Liver (tissue), 9 donors: ENCODE data around the gene INO80C. TPM values are rescaled to one million over a fixed set of nuclear protein-coding genes. Genes with fewer than 3 reads are reported as not detected.
A peak's percentile ranks its signal among the peaks of the same experiment; 100 is the strongest.

Experiments used
- DNase-seq: peaks from one replicate; pipeline ENCODE4 v3.0.0-alpha.2; 2017; ENCODE audit warnings: low spot score
- H3K27ac ChIP-seq, 2 donors: one replicate each; pipeline ENCODE4 v1.7.0; 2013; ENCODE audit warnings: inconsistent platforms in 2 of 2, low read length in 2 of 2, control low read depth in 1 of 2, low read depth in 1 of 2, mild to moderate bottlenecking in 1 of 2
- H3K27me3 ChIP-seq, 4 donors: one replicate each; pipeline versions ENCODE4 v1.6.1 to v1.7.0; 2013; ENCODE audit warnings: low read length in 3 of 4, inconsistent platforms in 1 of 4, mild to moderate bottlenecking in 1 of 4, moderate library complexity in 1 of 4; ENCODE audit not compliant: control insufficient read depth in 4 of 4, insufficient read depth in 4 of 4
- H3K36me3 ChIP-seq, 4 donors: one replicate each; pipeline versions ENCODE4 v1.6.1 to v1.7.0; 2013; ENCODE audit warnings: low read length in 3 of 4, mild to moderate bottlenecking in 3 of 4, low read depth in 1 of 4, moderate library complexity in 1 of 4; ENCODE audit not compliant: control insufficient read depth in 4 of 4, insufficient read depth in 3 of 4
- H3K4me1 ChIP-seq, 4 donors: one replicate each; pipeline versions ENCODE4 v1.6.1 to v1.7.0; 2013; ENCODE audit warnings: low read length in 3 of 4, mild to moderate bottlenecking in 3 of 4, moderate library complexity in 1 of 4; ENCODE audit not compliant: control insufficient read depth in 4 of 4, insufficient read depth in 4 of 4
- H3K4me3 ChIP-seq, 3 donors: one replicate each; pipeline versions ENCODE4 v1.6.1 to v1.7.0; 2013; ENCODE audit warnings: low read length in 3 of 3, control low read depth in 1 of 3, low read depth in 1 of 3, mild to moderate bottlenecking in 1 of 3
- H3K9ac ChIP-seq, 2 donors: one replicate each; pipeline ENCODE4 v1.7.0; 2013; ENCODE audit warnings: low read length in 2 of 2, mild to moderate bottlenecking in 2 of 2, moderate library complexity in 2 of 2, control low read depth in 1 of 2, low read depth in 1 of 2
- H3K9me3 ChIP-seq, 4 donors: one replicate each; pipeline versions ENCODE4 v1.6.1 to v1.7.0; 2013; ENCODE audit warnings: low read length in 3 of 4; ENCODE audit not compliant: control insufficient read depth in 4 of 4
- CTCF ChIP-seq: fragments of 150-350 bp; IDR thresholded peaks from 2 replicates; pipeline ENCODE4 v1.5.1; 2017; ENCODE audit warnings: improper control_type of control experiment, low read depth, low read length; ENCODE audit not compliant: missing input control
- EGR1 ChIP-seq, 2 donors: IDR thresholded peaks; 2 replicates each; pipeline ENCODE4 v1.6.1; 2016 to 2018; ENCODE audit warnings: antibody characterized with exemption in 2 of 2, low read depth in 2 of 2
- FOXA1 ChIP-seq: IDR thresholded peaks from 2 replicates; pipeline ENCODE4 v1.6.1; 2016; ENCODE audit warnings: antibody characterized with exemption
- FOXA2 ChIP-seq: IDR thresholded peaks from 2 replicates; pipeline ENCODE4 v1.6.1; 2016; ENCODE audit warnings: antibody characterized with exemption
- GABPA ChIP-seq, 2 donors: IDR thresholded peaks in 1 of 2; conservative IDR thresholded peaks in 1 of 2; 2 replicates each; pipeline ENCODE4 v1.6.1; 2016; ENCODE audit warnings: antibody characterized with exemption in 2 of 2, mild to moderate bottlenecking in 1 of 2, moderate library complexity in 1 of 2
- HNF4G ChIP-seq: IDR thresholded peaks from 2 replicates; pipeline ENCODE4 v1.6.1; 2016; ENCODE audit warnings: antibody characterized with exemption
- JUND ChIP-seq, 2 donors: IDR thresholded peaks; 2 replicates each; pipeline ENCODE4 v1.6.1; 2016; ENCODE audit warnings: antibody characterized with exemption in 2 of 2
- NR2F2 ChIP-seq: IDR thresholded peaks from 2 replicates; pipeline ENCODE4 v1.6.1; 2016; ENCODE audit warnings: antibody characterized with exemption
- RAD21 ChIP-seq, 2 donors: IDR thresholded peaks; 2 replicates each; pipeline ENCODE4 v1.6.1; 2016; ENCODE audit warnings: antibody characterized with exemption in 2 of 2, mild to moderate bottlenecking in 2 of 2
- RXRA ChIP-seq, 2 donors: IDR thresholded peaks; 2 replicates each; pipeline ENCODE4 v1.6.1; 2017 to 2018; ENCODE audit warnings: antibody characterized with exemption in 2 of 2, mild to moderate bottlenecking in 1 of 2
- SP1 ChIP-seq: IDR thresholded peaks from 2 replicates; pipeline ENCODE4 v1.6.1; 2018; ENCODE audit warnings: antibody characterized with exemption, mild to moderate bottlenecking
- TAF1 ChIP-seq: conservative IDR thresholded peaks from 2 replicates; pipeline ENCODE4 v1.6.1; 2016; ENCODE audit warnings: antibody characterized with exemption, mild to moderate bottlenecking
- YY1 ChIP-seq: IDR thresholded peaks from 2 replicates; pipeline ENCODE4 v1.6.1; 2016; ENCODE audit warnings: antibody characterized with exemption, mild to moderate bottlenecking
- ZBTB33 ChIP-seq: IDR thresholded peaks from 2 replicates; pipeline ENCODE4 v1.6.1; 2016; ENCODE audit warnings: antibody characterized with exemption
- WGBS: extraction: QIAGEN DNeasy Blood & Tissue Kit; methylation state at CpG from one replicate; pipeline ENCODE4 v1.1.7; 2013; 5-methylcytosine and 5-hydroxymethylcytosine counted together
- polyA plus RNA-seq, 2 donors: library from polyadenylated mRNA; stranded (reverse) in 1 of 2; unstranded in 1 of 2; fragments of 200-250 nt in 1 of 2; fragments of >200 nt in 1 of 2; fragmentation: Nextera tagmentation in 1 of 2; extraction: Ambion mirVana in 1 of 2; gene quantifications; one replicate each; pipeline versions ENCODE4 v1.2.1 to v1.2.3, GENCODE V29; 2013 to 2015
- total RNA-seq, 2 donors: library from RNA; depleted of rRNA; stranded (reverse); fragments of >200 nt; gene quantifications; one replicate each; pipeline ENCODE4 v1.2.3, GENCODE V29; 2014
- TF ChIP-seq, protein P1 (sequence below): IDR thresholded peaks from 2 replicates; pipeline ENCODE4 v1.6.1; 2016; ENCODE audit warnings: antibody characterized with exemption
- TF ChIP-seq, protein P2 (sequence below): IDR thresholded peaks from 2 replicates; pipeline ENCODE4 v1.6.1; 2016; ENCODE audit warnings: antibody characterized with exemption, mild to moderate bottlenecking
- TF ChIP-seq, protein P3 (sequence below): IDR thresholded peaks from 2 replicates; pipeline ENCODE4 v1.6.1; 2016; ENCODE audit warnings: antibody characterized with exemption
- donor health status: healthy.
- donor health status: healthy.
- donor health status: healthy.
- donor health status: healthy.
- donor health status: healthy.

INO80C gene
- total and polyA plus RNA-seq, 4 donors: 4.6 to 13.4 (median 10.5) TPM

GRCh38 chr18:35526495-35527059, 28.8 kb upstream of the INO80C start:
- H3K27ac ChIP-seq: no peak overlapping the region
- H3K9ac ChIP-seq: no peak overlapping the region

DNA sequence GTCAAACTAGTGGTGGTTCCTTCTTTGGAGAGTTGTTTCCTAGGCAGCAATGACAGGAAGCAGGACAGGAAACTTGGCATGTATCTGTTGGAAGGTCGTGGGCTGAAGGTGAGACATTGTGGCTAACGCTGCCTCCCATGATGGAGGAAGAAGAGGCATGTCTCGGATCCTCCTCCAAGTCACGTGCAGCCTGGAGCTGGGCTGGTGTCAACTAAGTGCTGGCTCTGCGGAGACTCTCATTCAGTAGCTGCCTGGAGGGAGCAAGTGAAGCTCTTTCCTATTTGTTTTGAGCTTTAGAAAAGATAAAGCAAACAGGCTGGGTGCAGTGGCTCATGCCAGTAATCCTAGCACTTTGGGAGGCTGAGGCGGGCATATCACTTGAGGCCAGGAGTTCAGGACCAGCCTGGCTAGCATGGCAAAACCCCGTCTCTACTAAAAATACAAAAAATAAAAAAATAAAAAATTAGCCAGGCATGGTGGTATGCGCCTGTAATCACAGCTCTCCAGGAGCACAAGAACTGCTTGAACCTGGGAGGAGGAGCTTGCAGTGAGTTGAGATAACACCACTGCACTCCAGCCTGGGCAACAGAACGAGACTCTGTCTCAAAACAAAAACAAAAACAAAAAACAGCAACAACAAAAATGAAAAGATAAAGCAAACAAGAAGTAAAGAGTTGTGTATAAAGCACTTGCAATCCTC, 28.2 kb upstream of the INO80C start:
- Histone ChIP-seq H3K27ac (no peak overlapping the region), H3K36me3 (no peaks in the 10 kb centered on the region), H3K4me1 (peaks cover 2 to 23% (median 5%) of the 10 kb centered on the region in 4 donors), H3K9ac (no peak overlapping the region), H3K27me3 (no peaks in the 10 kb centered on the region), H3K4me3 (no peak overlapping the region), H3K9me3 (no peaks in the 10 kb centered on the region)
- no peak for DNase-seq
- WGBS: 33% methylated on average over 9 of the region's 9 CpGs
- TF ChIP-seq GABPA (IDR thresholded peaks at IDR 0.05 in 1 of 2, conservative IDR thresholded peaks at IDR 0.05 in 1 of 2) (no peak), YY1 (no peak), RAD21 (IDR thresholded peaks at IDR 0.05) (no peak), CTCF (no peak), FOXA2 (no peak), FOXA1 (no peak), EGR1 (IDR thresholded peaks at IDR 0.05; ENCODE audit: low read depth in 2 of 2) (no peak), JUND (IDR thresholded peaks at IDR 0.05) (no peak), HNF4G (no peak), ZBTB33 (no peak), TAF1 (no peak), SP1 (no peak), RXRA (IDR thresholded peaks at IDR 0.05) (no peak), NR2F2 (no peak)
- TF ChIP-seq, protein P1, sequence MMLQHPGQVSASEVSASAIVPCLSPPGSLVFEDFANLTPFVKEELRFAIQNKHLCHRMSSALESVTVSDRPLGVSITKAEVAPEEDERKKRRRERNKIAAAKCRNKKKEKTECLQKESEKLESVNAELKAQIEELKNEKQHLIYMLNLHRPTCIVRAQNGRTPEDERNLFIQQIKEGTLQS: no peak
- TF ChIP-seq, protein P2, sequence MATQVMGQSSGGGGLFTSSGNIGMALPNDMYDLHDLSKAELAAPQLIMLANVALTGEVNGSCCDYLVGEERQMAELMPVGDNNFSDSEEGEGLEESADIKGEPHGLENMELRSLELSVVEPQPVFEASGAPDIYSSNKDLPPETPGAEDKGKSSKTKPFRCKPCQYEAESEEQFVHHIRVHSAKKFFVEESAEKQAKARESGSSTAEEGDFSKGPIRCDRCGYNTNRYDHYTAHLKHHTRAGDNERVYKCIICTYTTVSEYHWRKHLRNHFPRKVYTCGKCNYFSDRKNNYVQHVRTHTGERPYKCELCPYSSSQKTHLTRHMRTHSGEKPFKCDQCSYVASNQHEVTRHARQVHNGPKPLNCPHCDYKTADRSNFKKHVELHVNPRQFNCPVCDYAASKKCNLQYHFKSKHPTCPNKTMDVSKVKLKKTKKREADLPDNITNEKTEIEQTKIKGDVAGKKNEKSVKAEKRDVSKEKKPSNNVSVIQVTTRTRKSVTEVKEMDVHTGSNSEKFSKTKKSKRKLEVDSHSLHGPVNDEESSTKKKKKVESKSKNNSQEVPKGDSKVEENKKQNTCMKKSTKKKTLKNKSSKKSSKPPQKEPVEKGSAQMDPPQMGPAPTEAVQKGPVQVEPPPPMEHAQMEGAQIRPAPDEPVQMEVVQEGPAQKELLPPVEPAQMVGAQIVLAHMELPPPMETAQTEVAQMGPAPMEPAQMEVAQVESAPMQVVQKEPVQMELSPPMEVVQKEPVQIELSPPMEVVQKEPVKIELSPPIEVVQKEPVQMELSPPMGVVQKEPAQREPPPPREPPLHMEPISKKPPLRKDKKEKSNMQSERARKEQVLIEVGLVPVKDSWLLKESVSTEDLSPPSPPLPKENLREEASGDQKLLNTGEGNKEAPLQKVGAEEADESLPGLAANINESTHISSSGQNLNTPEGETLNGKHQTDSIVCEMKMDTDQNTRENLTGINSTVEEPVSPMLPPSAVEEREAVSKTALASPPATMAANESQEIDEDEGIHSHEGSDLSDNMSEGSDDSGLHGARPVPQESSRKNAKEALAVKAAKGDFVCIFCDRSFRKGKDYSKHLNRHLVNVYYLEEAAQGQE: no peak
- TF ChIP-seq, protein P3, sequence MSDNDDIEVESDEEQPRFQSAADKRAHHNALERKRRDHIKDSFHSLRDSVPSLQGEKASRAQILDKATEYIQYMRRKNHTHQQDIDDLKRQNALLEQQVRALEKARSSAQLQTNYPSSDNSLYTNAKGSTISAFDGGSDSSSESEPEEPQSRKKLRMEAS: no peak

More at GRCh38 chr18:35526495-35527059, 28.8 kb upstream of the INO80C start:
- no peaks in the 10 kb centered on the region for H3K27me3 ChIP-seq
- no peaks in the 10 kb centered on the region for H3K9me3 ChIP-seq
- 13% methylated on average over 5 of the region's 5 CpGs for WGBS
- no peak for DNase-seq
- H3K36me3 ChIP-seq: no peaks in the 10 kb centered on the region
- peaks cover 2 to 23% (median 5%) of the 10 kb centered on the region in 4 donors for H3K4me1 ChIP-seq
- TF ChIP-seq, protein P3: no peak
- TF ChIP-seq RAD21 (IDR thresholded peaks at IDR 0.05) (peak in 1 of 2 donors; percentile 14), JUND (IDR thresholded peaks at IDR 0.05) (no peak), EGR1 (IDR thresholded peaks at IDR 0.05; ENCODE audit: low read depth in 2 of 2) (no peak), RXRA (IDR thresholded peaks at IDR 0.05) (no peak), ZBTB33 (no peak)
- no peak overlapping the region for H3K4me3 ChIP-seq
